HG03457 (cell line): ENCODE results near the gene MAML2.
A peak's percentile ranks its signal among the peaks of the same experiment; 100 is the strongest.

Source experiments
- ATAC-seq: cut with Tn5 transposase; IDR thresholded peaks from one replicate; pipeline ENCODE4 v1.9.1; 2021; ENCODE audit warnings: moderate number of reproducible peaks; ENCODE audit not compliant: unreplicated experiment

MAML2 gene

DNA sequence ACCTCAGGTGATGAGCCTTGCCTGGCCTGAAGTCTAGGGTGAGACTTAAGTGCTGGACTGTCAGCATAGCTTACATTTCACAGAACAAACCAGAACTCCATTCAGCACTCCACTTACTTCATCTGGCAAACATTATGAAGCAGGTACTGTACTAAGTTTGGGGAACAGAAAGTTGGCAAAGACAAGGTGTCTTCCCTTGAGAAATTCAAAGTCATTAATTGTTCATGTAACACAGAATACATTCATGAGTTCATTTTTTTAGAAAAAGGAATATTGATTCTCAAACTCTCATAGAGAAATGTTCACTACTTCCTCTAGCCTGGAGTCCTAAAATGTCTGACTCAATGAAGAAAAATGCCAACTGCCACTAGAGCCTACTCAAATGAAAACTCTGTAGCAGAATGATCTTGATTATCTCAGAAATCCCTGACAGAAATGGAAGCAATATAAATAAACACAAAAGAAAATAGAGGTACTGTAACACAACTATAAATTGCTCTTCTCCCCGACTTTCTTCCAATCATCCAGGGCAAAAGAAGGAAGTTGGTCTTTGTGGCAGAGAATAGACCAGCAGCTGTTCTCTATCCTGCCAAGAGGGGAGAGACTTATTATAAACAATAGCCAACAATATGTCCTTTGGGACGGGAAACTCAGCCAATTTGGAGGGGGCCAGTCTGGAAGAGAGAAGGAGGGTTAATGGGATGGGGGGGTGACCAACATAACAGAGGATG lies 289.9 kb downstream of the MAML2 start:
- no peak for ATAC-seq

DNA sequence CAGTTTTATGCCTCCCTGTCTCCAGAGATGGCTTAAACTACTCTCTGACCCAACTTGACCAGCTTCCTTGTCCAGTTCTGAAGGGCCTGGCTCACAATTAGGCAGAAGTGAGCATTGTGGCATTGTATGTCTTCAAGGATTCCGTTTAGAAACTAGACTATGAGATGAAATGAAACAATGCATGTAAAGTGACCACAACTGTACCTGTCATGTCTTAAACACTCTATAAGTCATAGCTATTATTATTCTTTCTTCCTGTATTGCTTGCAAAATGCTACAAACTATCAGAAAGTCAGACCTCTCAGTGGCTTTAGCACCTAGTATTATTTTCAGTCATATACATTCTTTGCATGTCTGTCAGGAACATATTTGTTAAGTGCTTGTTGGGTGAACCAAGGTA lies 291.2 kb downstream of the MAML2 start:
- peak; percentile 90 for ATAC-seq

DNA sequence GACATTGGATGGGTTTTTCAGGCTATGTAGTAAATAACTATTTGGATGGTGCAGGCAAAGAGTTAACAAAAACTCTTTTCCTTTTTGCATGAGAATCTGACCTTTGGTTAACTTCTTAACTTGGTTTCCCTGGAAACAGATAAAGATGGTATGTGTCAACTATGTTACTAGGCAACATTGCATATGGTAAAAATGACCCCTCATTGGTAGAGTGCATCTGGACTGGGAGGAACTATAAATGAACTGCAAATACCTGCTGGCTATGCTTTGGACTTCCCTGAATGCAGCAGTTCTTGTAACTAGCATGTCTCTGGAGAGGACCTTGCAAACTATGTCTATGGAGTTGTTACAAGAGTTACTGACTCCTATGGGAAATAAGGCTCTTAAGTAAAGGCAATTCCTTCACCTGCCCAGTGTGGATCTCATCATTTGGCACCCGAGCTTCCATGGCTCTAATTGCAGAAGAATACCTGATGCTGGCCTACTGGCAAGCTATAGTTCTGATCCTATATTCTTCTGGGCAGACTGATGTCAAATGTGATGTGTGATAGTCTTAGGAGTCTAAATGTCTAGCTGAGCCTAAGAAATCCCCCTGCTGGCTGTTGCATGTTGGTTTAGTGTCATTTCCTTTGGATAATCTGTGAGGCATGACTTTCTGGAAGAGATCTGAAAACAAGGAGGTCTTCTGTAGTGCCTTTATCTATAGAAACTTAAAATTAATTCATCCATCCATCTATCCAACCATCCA lies 292.4 kb downstream of the MAML2 start:
- no peak for ATAC-seq

DNA sequence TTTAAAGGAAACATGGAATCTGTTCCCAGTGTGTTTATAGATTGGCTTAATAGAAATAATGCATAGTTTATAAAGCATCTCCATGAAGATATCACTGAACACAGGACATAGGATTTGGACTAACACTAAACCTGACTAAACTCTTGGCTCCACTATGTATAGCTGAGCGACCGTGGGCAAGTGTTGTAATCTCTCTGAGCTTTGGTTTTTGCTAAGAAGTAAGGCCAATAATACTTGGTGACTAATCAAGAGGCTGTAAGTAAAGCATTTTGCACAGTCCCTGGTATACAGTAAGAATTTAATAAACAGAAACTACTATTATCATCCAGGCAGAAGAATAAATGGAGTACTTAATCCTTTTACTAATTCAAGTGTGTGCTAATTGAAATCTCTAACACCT lies 293.6 kb downstream of the MAML2 start:
- no peak for ATAC-seq

DNA sequence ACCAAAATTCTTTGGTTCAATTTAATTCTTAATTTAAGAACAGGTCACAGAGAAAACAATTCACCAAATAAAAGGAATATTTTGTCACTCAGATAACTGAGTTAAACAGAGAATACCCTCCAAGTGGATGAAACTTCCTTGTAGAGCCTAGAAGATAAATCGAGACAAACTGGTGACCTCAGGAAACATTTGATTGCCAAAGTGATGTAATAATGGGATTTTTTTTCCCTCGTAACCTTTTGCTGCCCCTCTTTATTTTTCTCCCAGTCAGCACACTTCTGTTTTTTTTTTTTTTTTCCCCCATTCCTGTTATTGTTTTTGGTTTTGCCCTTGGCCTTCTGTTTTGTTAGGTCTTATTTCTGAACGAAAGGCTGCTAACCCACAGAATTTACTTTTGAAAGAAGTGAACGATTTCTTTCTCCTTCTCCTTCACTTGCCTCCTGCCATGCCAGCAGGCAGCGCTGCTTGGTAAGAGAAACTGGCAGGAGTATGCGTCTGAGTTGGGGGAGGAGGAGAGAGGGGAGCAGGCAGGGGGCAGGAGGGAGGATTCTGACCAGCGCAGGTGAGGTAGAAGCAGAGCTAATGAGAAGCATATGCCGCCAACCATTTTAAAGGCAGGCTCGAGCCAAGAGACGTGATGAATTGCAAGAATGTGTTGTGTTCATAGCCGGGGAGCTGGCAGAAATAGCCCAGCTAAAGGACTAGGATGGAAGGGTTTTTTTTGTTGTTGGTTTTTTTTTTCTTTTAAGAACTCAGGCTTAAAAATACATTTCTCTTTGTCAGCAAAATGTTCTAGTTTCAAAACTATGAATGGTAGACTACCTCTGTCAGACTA lies 297.2 kb downstream of the MAML2 start:
- no peak for ATAC-seq

DNA sequence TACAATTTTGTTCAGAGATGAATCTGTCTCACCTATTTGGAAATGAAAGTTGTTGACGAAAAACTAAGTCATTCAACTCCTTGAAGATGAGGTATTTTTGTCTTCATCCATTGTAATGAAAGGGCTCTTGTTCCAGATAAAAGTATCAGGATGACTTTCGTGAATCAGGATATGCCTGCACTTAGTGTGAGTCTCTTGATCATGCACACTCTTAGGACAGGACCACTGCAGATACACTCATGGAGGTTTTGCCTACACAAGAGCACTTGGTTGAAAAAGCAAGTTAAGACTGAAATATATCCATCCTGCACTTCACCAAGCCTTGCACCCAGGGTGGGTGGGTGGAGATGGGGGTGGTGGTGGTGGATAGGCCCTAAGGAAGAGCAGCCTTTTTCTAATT lies 298.2 kb downstream of the MAML2 start:
- ATAC-seq: no peak

DNA sequence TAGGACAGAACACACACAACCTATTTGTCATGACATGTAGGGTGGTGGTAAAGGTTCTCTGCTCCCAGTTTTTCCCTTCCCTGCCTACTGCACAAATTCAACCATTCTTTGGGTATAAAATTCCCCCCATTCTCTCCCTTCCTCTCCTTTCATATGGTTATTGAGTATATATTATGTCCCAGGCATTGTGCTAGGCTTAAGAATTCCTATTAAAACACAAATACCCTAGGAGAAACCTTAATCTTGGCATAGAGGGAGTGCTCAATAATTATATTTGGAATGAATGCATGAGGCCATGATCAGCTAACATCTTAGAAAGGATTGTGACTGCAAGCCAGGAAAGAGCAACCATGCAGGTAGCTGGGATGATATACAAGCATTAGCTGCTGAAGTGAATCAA lies 298.7 kb downstream of the MAML2 start:
- no peak for ATAC-seq

DNA sequence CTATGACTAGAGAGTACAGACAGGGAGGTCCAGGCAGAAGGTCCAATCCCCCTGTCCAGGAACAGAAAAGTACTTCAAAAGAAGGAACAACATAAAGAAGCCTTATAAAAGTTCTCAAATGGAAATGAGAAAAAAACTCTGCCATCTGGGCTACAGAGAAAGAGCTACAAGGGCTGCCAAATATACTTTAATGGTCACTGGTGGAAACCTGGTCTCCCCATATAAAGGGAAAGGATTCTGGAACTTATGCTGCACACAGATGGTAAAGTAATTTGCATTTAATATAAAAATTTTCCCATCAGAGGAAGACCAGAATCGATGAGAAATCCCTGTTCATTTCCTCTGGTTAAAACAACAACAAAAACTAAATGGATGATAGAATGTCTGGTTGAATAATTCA lies 299.7 kb downstream of the MAML2 start:
- ATAC-seq: no peak

DNA sequence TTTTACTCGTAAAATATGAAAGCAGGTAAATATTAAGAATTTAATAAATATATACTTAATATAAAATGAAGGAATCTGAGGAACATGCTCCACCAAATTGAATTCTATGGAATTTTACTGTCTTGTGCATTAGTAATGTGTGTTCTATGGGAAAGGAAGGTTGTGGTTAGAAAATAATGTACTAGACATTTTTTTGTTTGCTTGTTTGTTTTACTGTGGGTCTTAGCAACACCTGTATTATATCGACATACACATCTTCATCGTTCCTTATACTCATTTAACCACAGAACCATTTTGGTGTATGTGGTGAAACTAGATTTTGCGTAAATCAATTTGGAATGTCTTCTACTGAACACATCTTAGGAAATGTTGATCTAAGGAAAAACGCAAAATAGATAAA lies 304.9 kb downstream of the MAML2 start:
- ATAC-seq: no peak

DNA sequence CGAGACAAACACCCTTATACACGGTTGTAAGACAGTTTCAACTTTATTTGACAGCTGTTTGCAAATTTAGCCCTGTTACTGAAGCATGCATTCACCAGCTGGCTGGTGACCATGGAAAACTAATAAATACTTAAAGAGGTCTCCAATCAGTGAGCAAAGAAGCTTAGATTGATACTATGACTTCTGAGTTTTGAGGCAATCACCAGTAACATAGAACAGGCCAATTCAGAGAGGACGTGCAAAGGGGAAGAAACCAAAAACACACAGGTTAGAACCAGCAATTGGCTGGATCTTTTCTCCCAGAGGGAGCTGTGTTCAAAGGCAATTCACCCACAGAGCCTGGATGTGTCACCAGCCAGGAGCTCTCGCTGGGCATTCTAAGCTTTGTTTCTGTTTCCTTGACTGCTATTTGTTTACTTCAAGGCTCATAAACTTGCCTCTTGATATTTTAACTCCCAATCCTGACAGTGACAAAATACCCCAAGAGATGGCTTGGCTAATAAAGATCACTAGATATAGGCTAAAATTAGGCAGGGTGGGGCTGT lies 305.5 kb downstream of the MAML2 start:
- ATAC-seq: no peak

DNA sequence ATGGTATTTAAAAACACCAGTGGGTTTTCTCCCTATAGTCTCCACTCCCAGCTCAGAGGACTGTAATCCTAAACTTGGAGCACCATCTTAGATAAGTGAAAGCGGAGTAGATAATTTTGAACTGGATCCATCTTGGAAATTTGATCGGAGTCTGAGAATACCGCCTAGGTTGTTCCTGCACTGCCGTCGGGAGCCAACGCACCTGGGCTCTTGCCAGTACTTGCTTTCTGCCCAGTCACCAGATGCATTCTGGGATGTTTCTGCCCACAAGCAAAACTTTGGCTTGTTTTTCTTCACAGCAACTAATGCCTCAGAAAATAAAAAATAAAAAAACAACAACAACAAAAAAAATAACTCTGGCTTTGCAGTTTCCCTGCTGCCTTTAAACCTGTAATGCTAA lies 306.1 kb downstream of the MAML2 start:
- no peak for ATAC-seq

DNA sequence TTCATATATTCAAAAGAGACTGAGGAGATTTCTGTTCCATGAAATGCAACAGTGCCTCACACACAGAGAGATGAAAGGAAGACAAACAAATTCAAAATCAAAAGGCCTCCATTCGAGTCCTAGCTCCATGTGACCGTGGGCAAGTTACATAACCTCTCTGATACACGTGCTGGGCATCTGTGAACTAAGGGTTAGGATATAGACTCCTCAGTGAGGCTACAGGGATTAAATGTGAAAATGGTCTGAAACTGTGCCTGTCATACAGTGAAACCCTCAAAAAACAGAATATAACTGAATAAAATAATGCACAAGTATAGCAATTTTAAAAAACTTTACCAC lies 307.3 kb downstream of the MAML2 start:
- no peak for ATAC-seq

DNA sequence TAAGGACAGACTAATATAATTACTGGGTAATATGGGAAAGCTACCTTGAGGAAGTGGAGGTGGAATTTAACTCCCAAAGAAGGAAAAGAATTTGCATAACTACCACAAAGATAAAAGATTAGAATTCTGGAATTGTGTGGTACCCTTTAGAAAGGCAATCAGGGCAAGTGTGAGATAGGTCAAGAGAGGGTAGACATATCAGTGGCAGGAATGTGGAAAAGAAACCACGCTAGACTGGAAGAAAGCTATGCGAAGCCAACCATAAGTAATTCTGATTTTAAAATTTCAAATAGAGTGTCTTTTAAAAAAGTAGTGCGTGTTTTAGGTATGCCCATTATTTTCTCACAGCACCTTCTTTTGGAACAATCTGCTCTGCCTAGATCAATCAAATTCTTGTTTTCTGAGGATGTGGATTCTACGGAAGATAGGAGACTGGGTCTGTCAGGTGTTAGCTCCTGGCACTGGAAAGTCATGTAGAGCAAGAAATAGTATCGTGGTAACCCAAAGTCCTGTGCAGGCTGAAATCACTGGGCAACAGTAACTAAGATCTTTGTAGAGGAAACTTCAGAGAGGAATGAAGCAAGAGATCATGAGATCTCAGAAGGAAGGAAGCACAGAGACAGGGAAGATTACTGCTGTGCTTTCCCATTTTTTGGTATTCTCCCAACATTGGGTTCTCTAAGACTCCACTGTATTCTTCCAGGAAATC lies 307.8 kb downstream of the MAML2 start:
- no peak for ATAC-seq

DNA sequence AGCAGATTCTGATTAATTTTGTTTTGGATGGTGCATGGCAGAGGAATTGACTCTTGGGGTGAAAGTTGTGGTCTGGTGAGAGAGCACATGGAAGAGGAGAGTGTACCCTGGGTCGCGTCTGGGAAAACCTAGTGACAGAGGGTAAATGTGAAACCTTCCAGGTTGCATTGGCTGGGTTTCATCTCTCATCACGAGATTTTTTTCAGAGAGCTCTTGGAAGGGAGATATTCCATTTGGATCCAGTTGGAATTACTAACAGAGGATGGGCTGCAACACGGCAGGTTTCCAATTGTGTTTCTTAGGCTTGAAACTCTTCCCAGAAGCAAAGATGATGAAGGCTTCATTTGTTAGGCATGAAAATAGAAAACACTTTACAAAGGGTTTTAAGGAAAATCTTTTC lies 309.4 kb downstream of the MAML2 start:
- no peak for ATAC-seq

DNA sequence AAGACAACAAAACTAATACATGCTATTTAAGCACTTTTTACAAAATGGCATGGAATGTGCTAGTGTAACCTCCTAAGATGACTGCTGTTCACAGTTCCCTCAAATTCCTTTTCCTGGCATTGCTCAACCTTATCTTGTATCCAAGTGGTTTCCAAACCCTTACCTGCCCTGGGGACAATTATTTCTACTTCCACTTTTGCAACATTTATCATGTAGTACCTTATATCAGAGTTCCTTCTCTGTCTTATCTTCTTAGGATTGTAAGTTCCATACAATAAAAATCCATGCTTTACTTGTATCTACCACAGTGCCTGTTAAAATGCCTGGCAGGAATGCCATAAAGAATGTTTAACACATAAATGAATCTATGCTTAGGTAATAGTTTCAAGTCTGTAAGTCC lies 309.9 kb downstream of the MAML2 start:
- ATAC-seq: no peak

DNA sequence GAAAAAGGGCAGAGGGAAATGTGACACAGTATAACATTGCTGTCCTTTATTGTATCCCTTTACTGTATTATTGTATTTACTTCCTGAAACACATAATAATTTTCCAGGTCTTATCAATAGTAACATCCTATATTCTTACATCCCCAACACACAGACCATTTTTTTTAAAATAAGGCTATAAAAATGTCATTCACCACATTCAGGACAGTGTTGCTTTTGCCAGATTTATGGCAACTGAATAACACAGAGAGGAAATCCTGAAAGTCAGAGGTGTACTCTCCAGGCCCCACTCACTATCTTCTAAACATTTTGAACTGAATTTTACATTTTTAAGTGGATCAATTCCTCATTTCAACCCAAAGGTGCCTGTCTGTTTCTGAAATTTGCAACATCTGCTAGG lies 314.2 kb downstream of the MAML2 start:
- no peak for ATAC-seq

DNA sequence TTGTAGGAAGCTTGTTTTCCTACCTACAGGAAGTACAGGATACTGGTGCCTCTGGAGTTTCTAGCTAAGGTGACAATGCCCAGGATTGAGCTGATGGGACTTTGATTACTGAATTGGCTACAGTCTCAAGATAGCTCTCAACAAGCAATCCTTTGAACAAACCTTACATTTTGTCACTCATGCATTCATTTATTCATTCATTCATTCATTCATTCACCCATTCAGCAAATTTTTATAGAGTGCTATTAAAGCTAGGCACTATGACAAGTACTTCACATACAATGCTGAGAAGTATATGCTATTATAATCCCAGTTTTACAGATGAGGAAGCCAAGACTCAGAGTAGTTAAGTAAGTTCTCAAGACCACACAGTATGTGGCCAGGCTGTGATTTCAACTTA lies 316.0 kb downstream of the MAML2 start:
- no peak for ATAC-seq

DNA sequence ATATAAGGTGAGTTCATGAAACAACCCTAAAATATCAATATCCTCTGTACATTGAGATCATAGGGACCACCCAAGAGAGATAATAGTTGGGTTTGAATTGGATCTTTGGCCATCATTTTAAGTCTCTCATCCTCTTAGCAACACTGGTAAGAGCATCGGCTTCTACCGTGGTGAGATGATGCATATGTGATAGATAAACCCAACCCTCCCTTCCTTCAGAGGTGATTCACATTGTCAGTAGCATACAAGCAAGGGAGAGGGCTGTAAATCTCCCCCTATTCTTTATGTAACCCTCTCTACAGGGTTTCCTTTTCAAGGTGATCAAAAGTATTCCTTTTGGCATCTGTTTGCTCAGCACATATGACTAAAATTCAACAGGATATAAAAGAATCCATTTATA lies 316.7 kb downstream of the MAML2 start:
- no peak for ATAC-seq

DNA sequence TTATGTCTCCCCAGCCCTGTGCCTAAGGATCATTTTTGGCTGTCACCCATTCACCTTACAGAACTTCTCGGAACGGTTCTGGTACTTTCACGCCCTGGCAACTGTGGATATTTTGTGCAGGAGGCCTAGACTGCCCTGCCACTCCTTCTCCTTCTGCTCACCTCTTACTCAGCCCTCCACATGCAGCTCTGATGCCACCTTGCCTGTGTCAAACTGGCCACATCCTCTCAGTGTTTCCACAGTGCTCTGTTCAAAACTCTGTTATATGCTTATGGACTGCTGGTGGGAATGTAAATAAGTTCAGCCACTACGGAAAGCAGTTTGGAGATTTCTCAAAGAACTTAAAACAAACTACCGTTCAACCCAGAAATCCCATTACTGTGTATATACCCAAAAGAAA lies 318.3 kb downstream of the MAML2 start:
- no peak for ATAC-seq

DNA sequence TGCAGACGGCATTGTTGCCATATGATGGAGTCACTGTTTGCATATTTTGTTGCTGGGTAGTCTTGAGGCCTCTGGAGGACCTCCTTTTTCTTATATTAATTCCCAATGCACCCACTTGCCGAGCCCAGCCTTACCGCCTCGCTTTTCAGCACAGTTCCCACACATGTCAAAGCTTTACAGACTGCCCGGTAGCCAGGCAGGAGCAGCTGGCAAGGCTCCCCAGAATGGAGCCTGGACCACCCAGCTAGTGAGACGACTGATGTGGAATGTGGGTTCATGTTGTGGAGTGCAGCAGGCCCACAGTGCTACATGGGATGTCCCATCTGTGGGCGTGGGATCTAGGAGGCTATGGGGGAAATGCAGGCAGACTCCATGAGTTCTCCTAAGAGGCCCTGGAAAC lies 319.7 kb downstream of the MAML2 start:
- no peak for ATAC-seq
